Osteoblast (primary cell): Measurements from ENCODE around the gene ARFGAP3. TPM values are rescaled to one million over a fixed set of nuclear protein-coding genes. Genes with fewer than 3 reads are reported as not detected.

Experiments
- DNase-seq: peaks from one replicate; pipeline ENCODE4 v3.0.0; 2011; ENCODE audit warnings: low spot score, mixed read lengths; ENCODE audit not compliant: insufficient read length; ENCODE audit errors: missing footprints
- H2AFZ ChIP-seq: 2 replicates; pipeline ENCODE4 v1.6.0; 2011; ENCODE audit warnings: mild to moderate bottlenecking, low read length
- H3K27ac ChIP-seq: 2 replicates; pipeline ENCODE4 v1.5.1; 2011; ENCODE audit warnings: mild to moderate bottlenecking, low read depth, low read length, moderate library complexity
- H3K27me3 ChIP-seq: 2 replicates; pipeline ENCODE4 v1.6.0; 2012; ENCODE audit warnings: mild to moderate bottlenecking, control low read depth, inconsistent platforms, low read length, moderate library complexity; ENCODE audit not compliant: insufficient read depth
- H3K36me3 ChIP-seq: 2 replicates; pipeline ENCODE4 v1.5.1; 2011; ENCODE audit warnings: mild to moderate bottlenecking, low read length, control low read depth, moderate library complexity; ENCODE audit not compliant: insufficient read depth
- H3K4me1 ChIP-seq: 2 replicates; pipeline ENCODE4 v1.5.1; 2011; ENCODE audit warnings: mild to moderate bottlenecking, low read length, control low read depth, moderate library complexity; ENCODE audit not compliant: insufficient read depth
- H3K4me2 ChIP-seq: 2 replicates; pipeline ENCODE4 v1.6.0; 2011; ENCODE audit warnings: mild to moderate bottlenecking, low read length; ENCODE audit not compliant: insufficient read depth
- H3K4me3 ChIP-seq: fragments of 200-600 bp; sonication (generic); 3 replicates; pipeline ENCODE4 v1.5.1; 2012; ENCODE audit warnings: mild to moderate bottlenecking, low read length, inconsistent platforms; ENCODE audit not compliant: insufficient read depth
- H3K79me2 ChIP-seq: 2 replicates; pipeline ENCODE4 v1.6.0; 2012; ENCODE audit warnings: mild to moderate bottlenecking, low read length, control low read depth, inconsistent platforms; ENCODE audit not compliant: insufficient read depth
- H3K9me3 ChIP-seq: 2 replicates; pipeline ENCODE4 v1.5.1; 2011; ENCODE audit warnings: low read depth, low read length, control low read depth
- H4K20me1 ChIP-seq: 2 replicates; pipeline ENCODE4 v1.6.0; 2012; ENCODE audit warnings: mild to moderate bottlenecking, low read length, control low read depth; ENCODE audit not compliant: insufficient read depth
- CTCF ChIP-seq: IDR thresholded peaks from 2 replicates; pipeline ENCODE4 v1.5.1; 2011; ENCODE audit warnings: mild to moderate bottlenecking, low read depth, low read length, moderate library complexity; ENCODE audit errors: extremely low read depth
- total RNA-seq: library from RNA; depleted of rRNA; stranded (reverse); fragments of >200 nt; gene quantifications from 2 replicates; pipeline ENCODE4 v1.2.3, GENCODE V29; 2012

The ARFGAP3 gene
- total RNA-seq, 1 donor: 90.5 TPM

- Histone ChIP-seq H4K20me1 (no peaks in the 10 kb centered on the region), H3K27ac (no peak overlapping the region), H3K4me2 (no peak overlapping the region), H3K36me3 (peaks cover 16% of the 10 kb centered on the region), H3K27me3 (no peaks in the 10 kb centered on the region), H3K4me1 (peaks cover 10% of the 10 kb centered on the region), H2AFZ (no peak overlapping the region), H3K79me2 (no peaks in the 10 kb centered on the region), H3K4me3 (no peak overlapping the region), H3K9me3 (no peaks in the 10 kb centered on the region)
- no peak for TF ChIP-seq CTCF
- no peak for DNase-seq
These were observed 65.2 kb downstream of the ARFGAP3 start for GRCh38 chr22:42791721-42792452.

GRCh38 chr22:42788466-42788865 lies 68.6 kb downstream of the ARFGAP3 start:
- Histone ChIP-seq H3K36me3 (no peaks in the 10 kb centered on the region), H2AFZ (no peak overlapping the region), H3K79me2 (no peaks in the 10 kb centered on the region), H3K9me3 (no peaks in the 10 kb centered on the region), H3K27me3 (no peaks in the 10 kb centered on the region), H4K20me1 (no peaks in the 10 kb centered on the region), H3K4me3 (no peak overlapping the region), H3K4me2 (no peak overlapping the region), H3K27ac (no peak overlapping the region), H3K4me1 (peaks cover 10% of the 10 kb centered on the region)
- no peak for DNase-seq
- TF ChIP-seq CTCF: no peak

GRCh38 chr22:42788021-42788420 lies 69.1 kb downstream of the ARFGAP3 start:
- no peak overlapping the region for H3K4me2 ChIP-seq
- H3K4me3 ChIP-seq: no peak overlapping the region
- peaks cover 10% of the 10 kb centered on the region for H3K4me1 ChIP-seq
- DNase-seq: no peak
- no peaks in the 10 kb centered on the region for H3K79me2 ChIP-seq
- no peaks in the 10 kb centered on the region for H4K20me1 ChIP-seq
- H2AFZ ChIP-seq: no peak overlapping the region
- H3K36me3 ChIP-seq: no peaks in the 10 kb centered on the region
- no peaks in the 10 kb centered on the region for H3K27me3 ChIP-seq
- no peak for TF ChIP-seq CTCF
- no peak overlapping the region for H3K27ac ChIP-seq
- H3K9me3 ChIP-seq: no peaks in the 10 kb centered on the region

- TF ChIP-seq CTCF: no peak
- no peak for DNase-seq
- H3K4me2 ChIP-seq: no peak overlapping the region
- H3K36me3 ChIP-seq: no peaks in the 10 kb centered on the region
- H3K27ac ChIP-seq: no peak overlapping the region
- no peaks in the 10 kb centered on the region for H3K9me3 ChIP-seq
- no peak overlapping the region for H3K4me3 ChIP-seq
- H4K20me1 ChIP-seq: no peaks in the 10 kb centered on the region
- no peak overlapping the region for H2AFZ ChIP-seq
- peaks cover 10% of the 10 kb centered on the region for H3K4me1 ChIP-seq
- no peaks in the 10 kb centered on the region for H3K79me2 ChIP-seq
- H3K27me3 ChIP-seq: no peaks in the 10 kb centered on the region
These were observed 69.7 kb downstream of the ARFGAP3 start for GRCh38 chr22:42787357-42787736.
